Measurements from ENCODE around the gene APMAP.

Gene APMAP

GRCh38 chr20:24992487-24993205, at the start of gene APMAP:
TSS of gene APMAP (minus strand) at chr20:24992751. CDS start at chr20:24992688, 63 bp downstream.
- Histone ChIP-seq H3K4me1 (ENCODE audit: control insufficient read depth, insufficient read depth, low read length) (peaks cover 23% of the 10 kb centered on the region), H3K27me3 (ENCODE audit: control insufficient read depth, insufficient read depth, low read length) (no peaks in the 10 kb centered on the region)

GRCh38 chr20:25041813-25042530, 49.4 kb upstream of the APMAP start:
- no peak overlapping the region for H3K4me3 ChIP-seq (ENCODE audit: low read length)
- peaks cover 57% of the 10 kb centered on the region for H3K4me1 ChIP-seq (ENCODE audit: control insufficient read depth, insufficient read depth, low read length)
- H3K36me3 ChIP-seq (ENCODE audit: control insufficient read depth, insufficient read depth, low read length): peaks cover 12% of the 10 kb centered on the region
- no peak overlapping the region for H3K9ac ChIP-seq (ENCODE audit: low read length)
- H3K27me3 ChIP-seq (ENCODE audit: control insufficient read depth, insufficient read depth, low read length): no peaks in the 10 kb centered on the region
- no peaks in the 10 kb centered on the region for H3K9me3 ChIP-seq (ENCODE audit: control insufficient read depth, low read length)

More at GRCh38 chr20:24992487-24993205, at the start of gene APMAP:
- Histone ChIP-seq H3K9ac (ENCODE audit: low read length) (peak within 1 kb of the TSS; percentile 74), H3K9me3 (ENCODE audit: control insufficient read depth, low read length) (no peaks in the 10 kb centered on the region), H3K4me3 (ENCODE audit: low read length) (peak within 1 kb of the TSS; percentile 56), H3K36me3 (ENCODE audit: control insufficient read depth, insufficient read depth, low read length) (no peaks in the 10 kb centered on the region)

- peaks cover 3% of the 10 kb centered on the region for H3K36me3 ChIP-seq (ENCODE audit: control insufficient read depth, insufficient read depth, low read length)
Measured at GRCh38 chr20:25040438-25040831, 47.9 kb upstream of the APMAP start.

GRCh38 chr20:25039697-25040437, 47.3 kb upstream of the APMAP start:
- Histone ChIP-seq H3K9ac (ENCODE audit: low read length) (peak overlapping the region; percentile 42), H3K36me3 (ENCODE audit: control insufficient read depth, insufficient read depth, low read length) (no peaks in the 10 kb centered on the region), H3K4me1 (ENCODE audit: control insufficient read depth, insufficient read depth, low read length) (peaks cover 73% of the 10 kb centered on the region), H3K9me3 (ENCODE audit: control insufficient read depth, low read length) (no peaks in the 10 kb centered on the region), H3K4me3 (ENCODE audit: low read length) (no peak overlapping the region), H3K27me3 (ENCODE audit: control insufficient read depth, insufficient read depth, low read length) (no peaks in the 10 kb centered on the region)

More at GRCh38 chr20:25040438-25040831, 47.9 kb upstream of the APMAP start:
- peaks cover 72% of the 10 kb centered on the region for H3K4me1 ChIP-seq (ENCODE audit: control insufficient read depth, insufficient read depth, low read length)
- peak overlapping the region; percentile 42 for H3K9ac ChIP-seq (ENCODE audit: low read length)
- no peaks in the 10 kb centered on the region for H3K27me3 ChIP-seq (ENCODE audit: control insufficient read depth, insufficient read depth, low read length)
- H3K4me3 ChIP-seq (ENCODE audit: low read length): no peak overlapping the region
- no peaks in the 10 kb centered on the region for H3K9me3 ChIP-seq (ENCODE audit: control insufficient read depth, low read length)

GRCh38 chr20:25038591-25039015, 46.1 kb upstream of the APMAP start:
- Histone ChIP-seq H3K4me1 (ENCODE audit: control insufficient read depth, insufficient read depth, low read length) (peaks cover 81% of the 10 kb centered on the region), H3K9me3 (ENCODE audit: control insufficient read depth, low read length) (no peaks in the 10 kb centered on the region), H3K36me3 (ENCODE audit: control insufficient read depth, insufficient read depth, low read length) (no peaks in the 10 kb centered on the region), H3K4me3 (ENCODE audit: low read length) (no peak overlapping the region), H3K27me3 (ENCODE audit: control insufficient read depth, insufficient read depth, low read length) (no peaks in the 10 kb centered on the region), H3K9ac (ENCODE audit: low read length) (no peak overlapping the region)

GRCh38 chr20:25038103-25038410, 45.5 kb upstream of the APMAP start:
- Histone ChIP-seq H3K36me3 (ENCODE audit: control insufficient read depth, insufficient read depth, low read length) (no peaks in the 10 kb centered on the region), H3K9me3 (ENCODE audit: control insufficient read depth, low read length) (no peaks in the 10 kb centered on the region), H3K9ac (ENCODE audit: low read length) (no peak overlapping the region), H3K27me3 (ENCODE audit: control insufficient read depth, insufficient read depth, low read length) (no peaks in the 10 kb centered on the region), H3K4me3 (ENCODE audit: low read length) (no peak overlapping the region), H3K4me1 (ENCODE audit: control insufficient read depth, insufficient read depth, low read length) (peaks cover 85% of the 10 kb centered on the region)

GRCh38 chr20:25037288-25038102, 44.9 kb upstream of the APMAP start:
- H3K4me1 ChIP-seq (ENCODE audit: control insufficient read depth, insufficient read depth, low read length): peaks cover 85% of the 10 kb centered on the region
- H3K4me3 ChIP-seq (ENCODE audit: low read length): no peak overlapping the region
- no peaks in the 10 kb centered on the region for H3K9me3 ChIP-seq (ENCODE audit: control insufficient read depth, low read length)
- no peaks in the 10 kb centered on the region for H3K36me3 ChIP-seq (ENCODE audit: control insufficient read depth, insufficient read depth, low read length)
- H3K27me3 ChIP-seq (ENCODE audit: control insufficient read depth, insufficient read depth, low read length): no peaks in the 10 kb centered on the region
- H3K9ac ChIP-seq (ENCODE audit: low read length): no peak overlapping the region

- Histone ChIP-seq H3K4me3 (ENCODE audit: low read length) (no peak overlapping the region), H3K27me3 (ENCODE audit: control insufficient read depth, insufficient read depth, low read length) (no peaks in the 10 kb centered on the region), H3K9me3 (ENCODE audit: control insufficient read depth, low read length) (no peaks in the 10 kb centered on the region), H3K9ac (ENCODE audit: low read length) (no peak overlapping the region), H3K4me1 (ENCODE audit: control insufficient read depth, insufficient read depth, low read length) (peaks cover 86% of the 10 kb centered on the region), H3K36me3 (ENCODE audit: control insufficient read depth, insufficient read depth, low read length) (no peaks in the 10 kb centered on the region)
Measured at GRCh38 chr20:25036331-25036936, 43.9 kb upstream of the APMAP start.

GRCh38 chr20:25035921-25036320, 43.4 kb upstream of the APMAP start:
- H3K36me3 ChIP-seq (ENCODE audit: control insufficient read depth, insufficient read depth, low read length): no peaks in the 10 kb centered on the region
- H3K9ac ChIP-seq (ENCODE audit: low read length): no peak overlapping the region
- H3K4me3 ChIP-seq (ENCODE audit: low read length): no peak overlapping the region
- H3K27me3 ChIP-seq (ENCODE audit: control insufficient read depth, insufficient read depth, low read length): no peaks in the 10 kb centered on the region
- no peaks in the 10 kb centered on the region for H3K9me3 ChIP-seq (ENCODE audit: control insufficient read depth, low read length)
- peaks cover 82% of the 10 kb centered on the region for H3K4me1 ChIP-seq (ENCODE audit: control insufficient read depth, insufficient read depth, low read length)

GRCh38 chr20:25033924-25034300, 41.4 kb upstream of the APMAP start:
- Histone ChIP-seq H3K4me1 (ENCODE audit: control insufficient read depth, insufficient read depth, low read length) (peaks cover 64% of the 10 kb centered on the region), H3K4me3 (ENCODE audit: low read length) (no peak overlapping the region), H3K9me3 (ENCODE audit: control insufficient read depth, low read length) (no peaks in the 10 kb centered on the region), H3K27me3 (ENCODE audit: control insufficient read depth, insufficient read depth, low read length) (no peaks in the 10 kb centered on the region), H3K36me3 (ENCODE audit: control insufficient read depth, insufficient read depth, low read length) (no peaks in the 10 kb centered on the region), H3K9ac (ENCODE audit: low read length) (no peak overlapping the region)

- Histone ChIP-seq H3K4me1 (ENCODE audit: control insufficient read depth, insufficient read depth, low read length) (peaks cover 59% of the 10 kb centered on the region), H3K36me3 (ENCODE audit: control insufficient read depth, insufficient read depth, low read length) (no peaks in the 10 kb centered on the region), H3K4me3 (ENCODE audit: low read length) (no peak overlapping the region), H3K9me3 (ENCODE audit: control insufficient read depth, low read length) (no peaks in the 10 kb centered on the region), H3K27me3 (ENCODE audit: control insufficient read depth, insufficient read depth, low read length) (no peaks in the 10 kb centered on the region), H3K9ac (ENCODE audit: low read length) (peak overlapping the region; percentile 47)
Measured at GRCh38 chr20:25033265-25033923, 40.8 kb upstream of the APMAP start.
